Tongue (tissue), 2 donors: ENCODE measurements around the gene RPL27. TPM values are rescaled to one million over a fixed set of nuclear protein-coding genes. Genes with fewer than 3 reads are reported as not detected.
"Not testable (repeated sequence)": the region's sequence is repeated elsewhere in the genome, so short reads cannot be mapped to it uniquely, and the experiment has no call there.

Experiments
- DNase-seq: peaks from one replicate; pipeline ENCODE4 v3.0.0-alpha.2; 2015
- total RNA-seq: library from RNA; depleted of rRNA; stranded (reverse); fragments of >200 nt; gene quantifications from one replicate; pipeline ENCODE4 v1.2.3, GENCODE V29; 2014

Gene RPL27
- total RNA-seq = 1,583 TPM

DNA sequence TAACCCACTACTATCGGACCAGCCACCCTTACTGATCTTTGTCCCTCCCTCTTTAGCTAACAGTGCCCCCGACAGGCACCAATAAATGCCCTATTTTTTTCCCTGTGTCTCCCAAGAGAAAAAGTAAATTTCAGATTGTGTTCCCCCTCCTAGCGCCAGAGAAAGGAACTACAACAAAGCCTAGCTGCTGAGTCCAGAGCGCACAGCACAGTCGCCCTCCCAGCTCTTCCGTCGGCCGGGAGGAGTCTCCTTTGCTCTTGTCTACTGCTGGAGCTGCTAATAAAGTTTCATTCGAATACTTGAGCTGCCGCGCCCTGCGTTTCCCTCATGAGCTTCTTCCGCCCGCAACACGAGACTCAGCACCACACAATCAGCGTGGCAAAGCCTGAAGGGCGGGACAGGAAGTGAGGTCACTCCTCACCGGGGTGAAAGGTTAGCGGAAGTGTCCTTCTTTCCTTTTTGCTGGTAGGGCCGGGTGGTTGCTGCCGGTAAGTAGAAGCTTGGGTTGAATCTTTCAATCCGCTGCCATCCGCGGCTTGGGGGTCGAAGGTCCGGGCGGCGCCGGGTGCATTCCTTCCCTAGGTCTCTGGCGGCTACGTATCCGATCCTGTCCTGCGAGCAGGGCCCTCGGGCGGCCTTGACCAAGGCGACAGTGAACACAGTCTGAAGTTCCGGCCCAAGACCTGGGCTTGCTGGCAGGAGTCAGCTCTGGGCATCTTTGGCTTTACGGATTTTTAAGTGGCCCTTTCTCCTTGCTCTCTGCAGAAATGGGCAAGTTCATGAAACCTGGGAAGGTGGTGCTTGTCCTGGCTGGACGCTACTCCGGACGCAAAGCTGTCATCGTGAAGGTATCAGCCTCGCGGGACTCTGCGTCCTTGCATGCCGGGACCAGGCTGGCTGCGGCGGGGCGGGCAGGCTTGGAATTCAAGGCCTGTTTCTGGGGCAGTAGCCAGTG lies at the start of gene RPL27:
Gene RPL27 (plus strand): TSS at position 436 of the 955 bp plus-strand sequence. CDS start 332 bp downstream, at position 768.
- DNase-seq = peak; percentile 100

DNA sequence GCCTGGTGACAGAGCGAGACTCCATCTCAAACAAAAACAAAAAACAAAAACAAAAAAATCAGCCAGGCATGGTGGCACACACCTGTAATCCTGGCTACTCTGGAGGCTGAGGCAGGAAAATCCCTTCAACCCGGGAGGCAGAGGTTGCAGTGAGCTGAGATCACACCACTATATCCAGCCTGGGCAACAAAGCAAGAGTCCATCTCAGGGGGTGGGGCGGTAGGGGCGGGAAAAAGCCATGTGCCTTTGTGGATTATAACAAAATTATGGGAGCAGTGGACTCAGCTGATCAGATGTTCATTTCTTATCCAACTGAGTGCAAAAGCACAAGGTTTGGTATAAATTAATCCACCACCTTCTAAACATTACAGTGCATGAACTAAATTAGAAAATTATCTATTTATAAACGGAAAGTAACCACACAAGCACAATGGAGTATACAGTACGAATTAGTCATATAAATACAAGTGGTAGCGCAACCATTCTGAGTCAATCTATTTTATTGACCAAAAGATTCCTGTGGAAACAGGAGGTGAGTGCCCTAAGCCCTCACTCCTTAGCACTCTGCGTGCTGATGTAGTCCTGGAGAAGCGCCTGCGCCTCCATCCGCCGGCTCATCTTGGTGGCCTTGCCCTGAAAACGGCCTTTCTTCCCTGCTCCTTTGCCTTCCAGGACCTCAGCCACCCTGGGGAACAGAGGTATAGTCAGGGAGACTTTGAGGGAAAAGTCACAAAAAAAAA lies 48.0 kb upstream of the RPL27 start:
- no peak for DNase-seq

DNA sequence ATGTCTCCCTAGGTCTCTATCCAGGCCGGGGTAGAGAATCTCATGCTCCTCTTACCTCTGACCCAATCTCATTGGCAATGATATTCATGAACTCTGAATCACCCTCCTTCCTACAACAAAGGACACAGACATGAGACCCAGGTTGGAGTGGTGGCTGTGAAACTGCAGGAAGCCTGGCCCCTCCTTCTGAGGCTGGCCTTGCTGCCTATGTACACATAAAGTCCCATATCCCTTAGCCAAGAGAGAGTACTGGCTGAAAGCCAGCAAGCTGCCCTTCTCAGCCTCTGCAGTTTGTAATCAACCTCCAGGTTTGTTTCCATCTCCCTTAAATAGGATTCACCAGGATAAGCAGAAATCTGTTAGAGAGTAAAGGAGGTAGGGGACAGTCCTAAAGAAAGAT lies 44.5 kb upstream of the RPL27 start:
- DNase-seq = no peak

- peak; percentile 97 for DNase-seq
Measured at GRCh38 chr17:42964161-42964932, 33.9 kb upstream of the RPL27 start, which contains the start of gene AARSD1. TSS of gene AARSD1 (minus strand) at chr17:42964454. CDS start at chr17:42964440, 14 bp downstream.

DNA sequence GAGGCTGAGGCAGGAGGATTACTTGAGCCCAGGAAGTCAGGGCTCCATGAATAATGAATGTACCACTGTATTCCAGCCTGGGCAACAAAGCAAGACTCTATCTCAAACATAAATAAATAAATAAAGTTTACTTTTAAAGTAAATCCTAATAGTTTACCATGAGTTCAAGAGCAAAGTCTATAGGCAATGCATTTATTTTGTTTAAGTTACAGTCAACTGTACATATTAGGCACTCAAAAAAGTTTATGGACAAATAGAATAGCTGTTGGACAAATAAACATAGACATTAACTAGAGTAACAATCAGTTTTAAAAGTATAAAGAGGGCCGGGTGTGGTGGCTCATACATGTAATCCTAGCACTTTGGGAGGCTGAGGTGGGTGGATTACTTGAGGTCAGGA lies 30.3 kb upstream of the RPL27 start:
- DNase-seq = no peak

DNA sequence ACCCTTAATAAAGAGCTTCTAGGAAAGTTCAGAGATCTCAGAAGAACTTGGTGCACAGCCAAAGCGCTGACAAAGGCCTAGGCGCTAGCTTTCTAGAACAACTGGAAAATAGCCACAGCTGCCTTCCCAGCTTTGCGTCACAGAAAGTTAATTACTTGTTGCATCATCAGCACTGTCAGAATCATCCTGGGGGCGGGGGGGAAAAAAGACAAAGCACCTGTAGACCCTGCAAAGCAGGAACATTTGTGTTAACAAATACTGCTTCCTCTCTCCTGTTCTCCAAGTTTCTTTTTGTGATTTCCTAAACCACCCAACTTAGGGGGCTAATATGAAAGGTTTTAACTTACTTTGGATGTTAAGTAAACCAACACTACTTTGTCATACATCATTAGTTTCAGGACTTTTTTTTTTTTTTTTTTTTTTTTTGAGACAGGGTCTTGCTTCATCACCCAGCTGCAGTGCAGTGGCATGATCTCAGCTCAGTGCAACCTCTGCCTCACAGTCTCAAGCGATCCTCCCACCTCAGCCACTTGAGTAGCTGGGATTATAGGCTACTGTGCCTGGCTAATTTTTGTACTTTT lies 29.1 kb upstream of the RPL27 start:
- no peak for DNase-seq

DNA sequence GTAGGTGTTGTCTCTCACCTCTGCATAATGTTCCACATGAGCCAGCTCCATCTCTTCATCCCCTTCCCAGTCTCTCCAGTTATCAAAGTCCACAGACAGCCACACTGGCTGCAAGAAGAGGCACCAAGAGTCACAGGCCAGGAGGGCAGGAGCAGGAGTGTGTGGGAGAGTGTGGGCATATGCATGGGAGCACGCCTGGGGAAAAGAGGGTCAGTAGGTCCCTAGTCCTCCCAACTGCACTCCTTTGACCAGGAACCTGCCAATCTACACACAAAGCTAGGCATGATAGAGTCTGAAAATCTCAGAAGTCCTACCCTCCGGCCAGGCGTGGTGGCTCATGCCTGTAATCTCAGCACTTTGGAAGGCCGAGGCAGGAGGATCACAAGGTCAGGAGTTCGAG lies 26.6 kb upstream of the RPL27 start:
- no peak for DNase-seq

- not testable (repeated sequence) for DNase-seq
Measured at GRCh38 chr17:42973323-42973722, 24.9 kb upstream of the RPL27 start.

DNA sequence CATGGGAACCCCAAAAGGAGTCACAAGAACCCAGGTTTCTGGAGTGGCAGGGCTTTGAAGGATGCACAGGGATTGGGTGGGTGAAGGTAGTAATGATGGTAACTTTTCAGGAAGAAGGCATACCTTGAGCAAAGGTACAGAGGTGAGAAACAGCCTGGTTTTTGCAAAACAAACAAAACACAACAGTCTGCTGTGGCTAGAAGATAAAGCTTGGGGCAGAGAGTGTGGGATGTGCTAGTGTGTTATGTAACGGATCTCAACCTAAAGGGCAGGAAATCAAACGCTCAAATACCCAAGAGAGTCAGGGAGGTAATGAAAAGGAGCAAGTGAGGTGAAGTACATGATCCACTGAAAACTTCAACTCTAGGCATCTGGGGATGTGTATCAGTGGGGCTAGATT lies 23.0 kb upstream of the RPL27 start:
- no peak for DNase-seq

DNA sequence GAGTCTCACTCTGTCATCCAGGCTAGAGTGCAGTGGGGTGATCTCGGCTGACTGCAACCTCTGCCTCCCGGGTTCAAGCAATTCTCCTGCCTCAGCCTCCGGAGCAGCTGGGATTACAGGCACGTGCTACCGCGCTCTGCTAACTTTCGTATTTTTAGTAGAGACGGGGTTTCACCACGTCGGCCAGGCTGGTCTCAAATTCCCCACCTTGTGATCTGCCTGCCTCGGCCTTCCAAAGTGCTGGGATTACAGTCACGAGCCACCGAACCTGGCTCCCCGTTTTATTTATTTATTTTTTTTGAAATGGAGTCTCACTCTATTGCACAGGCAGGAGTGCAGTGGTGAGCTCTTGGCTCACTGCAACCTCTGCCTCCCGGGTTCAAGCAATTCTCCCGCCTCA lies 22.5 kb upstream of the RPL27 start:
- not testable (repeated sequence) for DNase-seq

DNA sequence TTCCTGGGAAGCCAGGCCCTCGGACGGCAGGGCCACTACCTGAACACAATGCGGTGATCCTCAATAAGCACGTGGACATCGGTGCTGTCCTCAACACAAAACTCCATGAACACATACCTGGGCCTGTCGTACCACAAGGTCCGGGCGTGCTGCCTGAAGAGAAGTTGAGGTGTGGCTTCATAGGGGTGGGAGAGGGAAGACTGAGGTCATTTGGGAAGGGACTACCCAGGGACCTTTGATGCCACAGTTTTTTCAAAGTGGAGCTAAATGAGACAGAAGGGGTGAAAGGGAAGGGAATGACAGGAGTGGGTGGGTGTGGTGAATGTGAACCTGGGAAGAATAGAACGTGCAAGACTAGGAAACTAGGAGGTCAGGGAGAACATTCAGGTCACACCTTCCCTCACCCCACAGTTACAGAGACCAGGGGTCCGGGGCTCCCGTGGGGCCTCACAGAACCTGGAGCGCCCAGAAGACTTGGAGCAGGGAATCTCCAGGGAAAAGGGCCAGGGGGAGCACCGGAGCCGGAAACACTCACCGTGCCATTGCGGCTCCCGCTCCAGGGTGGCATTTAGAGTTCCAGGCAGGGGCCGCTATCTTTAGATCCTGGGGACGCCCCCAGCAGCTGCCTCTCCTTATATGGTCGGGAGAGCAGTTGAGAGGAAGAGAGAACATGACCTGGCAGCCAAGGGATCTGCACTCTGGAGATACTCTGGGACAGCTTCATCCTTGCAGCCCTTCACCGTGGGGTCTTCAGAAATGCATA lies 18.5 kb upstream of the RPL27 start, which contains the start of gene PTGES3L:
Gene PTGES3L (minus strand): TSS at position 570 of the 763 bp plus-strand sequence. CDS start 27 bp downstream, at position 543.
- peak; percentile 88 for DNase-seq

DNA sequence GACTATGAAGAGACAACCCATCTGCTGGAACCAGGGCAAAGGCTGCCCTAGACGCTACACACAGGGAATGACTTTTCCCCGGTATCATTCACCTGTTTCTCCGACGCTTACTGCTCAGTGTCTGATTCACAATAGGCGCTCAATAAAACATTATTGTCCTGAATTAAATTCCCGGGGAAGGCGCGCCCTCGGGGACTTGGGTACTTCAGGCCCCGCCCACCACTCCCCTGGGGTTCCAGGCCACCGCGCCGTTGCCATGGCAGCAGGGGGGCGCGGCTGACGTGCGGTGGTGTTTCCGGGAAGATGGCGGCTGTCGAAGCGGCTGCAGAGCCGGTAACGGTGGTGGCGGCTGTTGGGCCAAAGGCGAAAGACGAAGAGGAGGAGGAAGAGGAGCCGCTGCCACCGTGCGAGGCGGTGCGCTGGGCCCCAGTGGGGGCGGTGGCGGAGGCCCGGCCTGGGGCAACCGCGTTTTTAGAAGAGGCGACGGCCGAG lies 17.9 kb upstream of the RPL27 start, which contains the start of gene RUNDC1:
Gene RUNDC1 (plus strand): TSS at position 292 of the 492 bp plus-strand sequence. CDS start 12 bp downstream, at position 304.
- peak; percentile 94 for DNase-seq

DNA sequence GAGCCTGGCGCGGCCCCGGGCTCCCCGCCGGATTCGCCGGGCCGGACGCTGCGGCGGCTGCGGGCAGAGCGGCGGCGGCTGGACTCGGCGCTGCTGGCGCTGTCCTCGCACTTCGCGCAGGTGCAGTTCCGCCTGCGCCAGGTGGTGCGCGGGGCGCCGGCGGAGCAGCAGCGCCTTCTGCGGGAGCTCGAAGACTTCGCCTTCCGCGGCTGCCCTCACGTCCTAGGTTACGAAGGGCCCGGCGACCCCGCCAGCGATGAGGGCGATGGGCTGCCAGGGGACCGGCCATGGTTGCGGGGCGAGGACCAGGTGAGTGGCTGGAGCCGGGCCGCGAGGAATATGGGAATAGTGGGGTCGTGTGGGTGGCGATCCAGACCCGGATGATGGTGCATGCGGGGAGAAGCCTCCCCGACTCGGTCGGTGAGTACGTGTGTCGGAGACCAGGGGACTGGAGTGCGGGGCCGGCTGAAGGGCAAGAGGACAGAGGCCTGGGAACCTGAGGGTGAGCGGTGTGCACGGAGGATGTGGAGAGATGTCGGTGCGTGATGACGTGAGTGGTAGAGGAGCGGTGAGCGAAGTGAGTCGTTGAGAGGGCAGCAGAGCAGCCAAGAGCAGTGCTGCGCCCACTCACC lies 17.3 kb upstream of the RPL27 start:
- peak; percentile 56 for DNase-seq

DNA sequence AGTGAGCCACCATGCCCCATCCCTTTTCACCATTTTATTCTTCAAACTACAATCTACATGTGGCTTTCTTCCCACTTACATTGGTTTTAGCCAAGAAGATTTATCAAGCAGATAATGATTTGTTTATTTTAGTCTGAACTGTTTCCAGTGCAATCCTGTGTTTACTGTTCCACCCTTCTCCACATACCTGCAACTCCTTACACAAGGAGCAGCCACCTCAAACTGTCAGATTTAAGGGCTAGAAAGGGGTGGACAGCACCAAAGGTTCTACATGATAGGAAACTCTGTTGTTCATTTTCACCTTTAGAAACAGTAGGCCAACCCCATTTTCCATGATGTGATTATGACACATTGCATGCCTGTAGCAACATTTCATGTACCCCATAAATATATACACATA lies 16.0 kb upstream of the RPL27 start:
- no peak for DNase-seq

- DNase-seq = no peak
Measured at GRCh38 chr17:42985225-42985624, 13.0 kb upstream of the RPL27 start.

GRCh38 chr17:42989141-42989540 lies 9.1 kb upstream of the RPL27 start:
- DNase-seq = no peak

DNA sequence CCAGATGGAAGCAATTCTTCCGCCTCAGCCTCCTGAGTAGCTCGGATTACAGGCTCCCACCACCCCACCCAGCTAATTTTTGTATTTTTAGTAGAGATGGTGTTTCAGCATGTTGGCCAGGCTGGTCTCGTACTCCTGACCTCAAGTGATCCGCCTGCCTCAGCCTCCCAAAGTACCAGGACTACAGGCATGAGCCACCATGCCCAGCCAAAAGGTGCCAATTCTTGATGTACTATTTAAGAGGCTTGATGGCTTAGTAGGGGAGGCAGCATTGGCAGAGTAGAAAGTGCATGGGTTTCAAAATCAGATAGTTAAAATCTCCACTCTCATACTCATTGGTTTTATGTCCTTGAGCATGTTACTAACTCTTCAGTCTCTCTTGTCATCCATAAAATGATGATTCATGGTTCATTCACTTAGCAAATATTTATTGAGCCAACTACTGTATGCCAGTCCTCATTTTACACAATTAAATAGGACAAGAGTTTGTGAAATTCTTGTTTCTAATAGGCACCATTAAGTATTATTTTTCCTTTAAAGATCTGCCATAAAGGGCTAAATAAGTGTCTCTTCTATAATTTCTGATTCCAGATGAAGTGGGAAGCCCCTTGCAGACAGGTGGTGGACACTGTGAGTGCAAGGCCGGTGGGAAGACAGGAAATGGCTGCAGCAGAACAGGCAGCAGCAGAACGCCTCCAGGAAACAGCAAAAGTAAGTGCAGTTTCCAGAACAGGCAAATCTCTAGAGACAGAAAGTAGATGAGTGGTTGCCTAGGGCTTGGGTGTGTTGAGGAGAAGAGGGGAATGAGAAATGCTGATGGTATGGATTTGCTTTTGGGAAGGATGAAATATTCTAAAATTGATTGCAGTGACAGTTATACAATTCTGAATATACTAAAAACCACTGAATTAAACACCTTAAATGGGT lies 8.2 kb upstream of the RPL27 start:
- DNase-seq = no peak

- DNase-seq = no peak
Measured at GRCh38 chr17:42991471-42991870, 6.7 kb upstream of the RPL27 start.

DNA sequence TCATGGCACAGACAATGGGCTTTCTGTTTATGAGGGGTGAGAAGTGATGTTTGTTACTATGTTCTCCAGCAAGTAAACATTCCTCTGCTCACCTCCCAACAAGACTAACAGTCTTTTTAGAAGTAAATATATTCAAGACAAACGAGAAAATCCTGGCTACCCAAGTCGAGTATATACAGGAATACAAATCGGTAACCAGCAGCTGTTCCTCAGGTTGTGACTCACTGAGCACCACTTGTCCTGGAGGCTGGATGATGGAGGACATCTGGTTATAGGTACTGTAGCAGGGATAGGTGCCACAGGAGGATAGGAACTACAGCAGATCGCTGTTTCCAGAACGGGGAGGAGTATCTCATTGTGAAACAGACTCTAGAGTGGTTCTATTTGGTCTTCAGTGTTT lies 5.3 kb upstream of the RPL27 start:
- no peak for DNase-seq
